Activated CD4-positive, alpha-beta T cell treated with anti-CD3 and anti-CD28 coated beads for 36 hours (primary cell): ENCODE measurements around the gene MYH6. TPM values are rescaled to one million over a fixed set of nuclear protein-coding genes. Genes with fewer than 3 reads are reported as not detected.

ENCODE experiments used
- microRNA-seq: library from miRNA; unstranded; fragments of <30 nt; microRNA quantifications from one replicate; pipeline ENCODE4 v1.2.0, GENCODE V29; 2021; ENCODE audit warnings: borderline replicate concordance
- total RNA-seq, 2 experiments: library from RNA; stranded (reverse); gene quantifications; one replicate each; pipeline ENCODE4 v1.2.3, GENCODE V29; 2021

MYH6 gene
- total RNA-seq, 2 experiments from 2014 or later = 0.14 to 0.16 TPM

Small RNA genes lying within 50 kb of the gene (microRNA-seq; reads per million reads assigned to microRNA genes)
- gene MIR208A = not detected
- gene MIR208B = 1.8 reads per million

Other genes with a start within 250 kb of the MYH6 start
- 1 to 10 TPM in 1 of 2 experiments, under 1 TPM in 1; 0.89 to 1.6 TPM for gene SLC7A8, start 224.6 kb downstream of the MYH6 start, total RNA-seq
- not detected for gene RNF212B, start 170.3 kb downstream of the MYH6 start, total RNA-seq
- 10 to 100 TPM; 13.7 to 17.5 TPM for gene HOMEZ, start 122.1 kb downstream of the MYH6 start, total RNA-seq
- gene PPP1R3E, start 105.4 kb downstream of the MYH6 start, total RNA-seq = 10 to 100 TPM; 30.9 to 44.6 TPM
- gene BCL2L2, start 101.4 kb downstream of the MYH6 start, total RNA-seq = 1 to 10 TPM in 1 of 2 experiments, under 1 TPM in 1; 0.73 to 1.2 TPM
- 100 to 1,000 TPM; 237 to 338 TPM for gene PABPN1, start 86.8 kb downstream of the MYH6 start, total RNA-seq
- gene SLC22A17, start 55.4 kb downstream of the MYH6 start, total RNA-seq = 1 to 10 TPM; 4.7 to 5.3 TPM
- not detected for gene EFS, start 43.1 kb downstream of the MYH6 start, total RNA-seq
- gene IL25, start 35.5 kb downstream of the MYH6 start, total RNA-seq = not detected
- not detected for gene CMTM5, start 31.2 kb downstream of the MYH6 start, total RNA-seq
- gene MYH7, start 27.4 kb upstream of the MYH6 start, total RNA-seq = under 1 TPM; 0.05 to 0.07 TPM
- 10 to 100 TPM; 53.0 to 57.8 TPM for gene NGDN, start 61.4 kb upstream of the MYH6 start, total RNA-seq
- 1 to 10 TPM; 1.0 to 1.3 TPM for gene ZFHX2, start 143.5 kb upstream of the MYH6 start, total RNA-seq
- gene THTPA, start 148.0 kb upstream of the MYH6 start, total RNA-seq = 1 to 10 TPM; 8.3 to 8.5 TPM
- gene AP1G2, start 159.5 kb upstream of the MYH6 start, total RNA-seq = 100 to 1,000 TPM; 162 to 166 TPM
- not detected for gene JPH4, start 170.5 kb upstream of the MYH6 start, total RNA-seq
- gene DHRS2, start 228.1 kb upstream of the MYH6 start, total RNA-seq = 1 to 10 TPM; 3.1 to 3.7 TPM